Muscle layer of colon (tissue), 2 donors: ENCODE data around the gene BLTP2.
"Not testable (repeated sequence)": the region's sequence is repeated elsewhere in the genome, so short reads cannot be mapped to it uniquely, and the experiment has no call there.

Experiments
- H3K27ac ChIP-seq: one replicate; pipeline ENCODE4 v1.7.0; 2013; ENCODE audit warnings: low read depth, mild to moderate bottlenecking, low read length, moderate library complexity
- H3K27me3 ChIP-seq, 2 donors: one replicate each; pipeline ENCODE4 v1.7.0; 2013; ENCODE audit warnings: low read length in 2 of 2, mild to moderate bottlenecking in 2 of 2; ENCODE audit not compliant: insufficient read depth in 2 of 2, control insufficient read depth in 1 of 2
- H3K36me3 ChIP-seq: one replicate; pipeline ENCODE4 v1.7.0; 2013; ENCODE audit warnings: mild to moderate bottlenecking, low read length; ENCODE audit not compliant: insufficient read depth
- H3K4me1 ChIP-seq: one replicate; pipeline ENCODE4 v1.7.0; 2013; ENCODE audit warnings: mild to moderate bottlenecking, low read length; ENCODE audit not compliant: insufficient read depth
- H3K4me3 ChIP-seq, 2 donors: one replicate each; pipeline ENCODE4 v1.7.0; 2013; ENCODE audit warnings: low read length in 2 of 2, low read depth in 1 of 2, mild to moderate bottlenecking in 1 of 2, moderate library complexity in 1 of 2
- H3K9ac ChIP-seq: one replicate; pipeline ENCODE4 v1.7.0; 2013; ENCODE audit warnings: low read length
- H3K9me3 ChIP-seq: one replicate; pipeline ENCODE4 v1.7.0; 2013; ENCODE audit warnings: mild to moderate bottlenecking, low read length
- donor health status: abdominal sarcoma.
- donor health status: Adenocarcinoma of cecum.

BLTP2 gene

DNA sequence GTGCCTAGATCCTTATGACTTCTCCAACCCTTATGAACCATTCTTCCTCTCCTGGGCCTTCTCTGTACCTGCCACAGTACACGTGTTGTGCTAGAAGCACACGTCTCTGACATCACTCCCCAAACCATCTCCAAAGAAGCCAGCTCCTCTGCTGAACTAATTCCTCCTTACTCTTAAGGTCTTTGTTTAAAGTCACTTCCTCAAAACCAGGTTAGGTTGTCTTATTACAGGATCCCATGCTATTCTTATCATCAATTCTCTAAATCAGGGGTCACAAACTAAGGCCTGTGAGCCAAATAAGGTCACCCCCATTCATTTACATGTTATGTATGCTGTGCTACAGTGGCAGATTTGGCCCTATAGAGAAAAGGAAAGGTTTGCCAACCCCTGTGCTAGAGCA lies 21.0 kb upstream of the BLTP2 start:
- H3K9me3 ChIP-seq = no peaks in the 10 kb centered on the region
- no peak overlapping the region for H3K9ac ChIP-seq
- no peaks in the 10 kb centered on the region for H3K27me3 ChIP-seq
- H3K4me3 ChIP-seq = no peak overlapping the region
- no peak overlapping the region for H3K27ac ChIP-seq
- peaks cover 13% of the 10 kb centered on the region for H3K36me3 ChIP-seq
- H3K4me1 ChIP-seq = peaks cover 23% of the 10 kb centered on the region

GRCh38 chr17:28663723-28664122 lies 18.8 kb upstream of the BLTP2 start:
- H3K9me3 ChIP-seq = no peaks in the 10 kb centered on the region
- peaks cover 31% of the 10 kb centered on the region for H3K4me1 ChIP-seq
- peak overlapping the region; percentile 98 for H3K9ac ChIP-seq
- no peaks in the 10 kb centered on the region for H3K27me3 ChIP-seq
- H3K36me3 ChIP-seq = peaks cover 3% of the 10 kb centered on the region
- no peak overlapping the region for H3K27ac ChIP-seq
- H3K4me3 ChIP-seq = no peak overlapping the region

DNA sequence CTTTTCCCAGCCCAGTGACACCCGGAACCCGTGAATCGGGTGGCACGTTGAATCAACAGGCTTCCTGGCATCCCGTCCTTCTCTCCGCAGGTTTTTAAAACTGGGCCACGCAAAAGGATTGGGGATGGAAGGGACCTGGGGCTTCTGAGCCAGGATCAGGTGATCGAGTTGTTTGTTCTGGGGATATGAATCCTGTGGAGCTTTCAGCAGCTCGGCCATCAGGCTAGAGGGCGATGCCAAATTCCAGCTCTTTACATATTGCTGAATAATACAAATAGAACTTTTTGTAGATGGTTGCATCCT lies 17.5 kb upstream of the BLTP2 start:
- peaks cover 31% of the 10 kb centered on the region for H3K4me1 ChIP-seq
- peak overlapping the region; percentile 98 for H3K9ac ChIP-seq
- H3K9me3 ChIP-seq = no peaks in the 10 kb centered on the region
- H3K36me3 ChIP-seq = peaks cover 3% of the 10 kb centered on the region
- H3K4me3 ChIP-seq = peak overlapping the region; percentile 73 to 92
- peak overlapping the region; percentile 96 for H3K27ac ChIP-seq
- H3K27me3 ChIP-seq = no peaks in the 10 kb centered on the region

- H3K4me1 ChIP-seq = peaks cover 31% of the 10 kb centered on the region
- peak within 1 kb of the TSS; percentile 98 for H3K9ac ChIP-seq
- H3K4me3 ChIP-seq = peak within 1 kb of the TSS; percentile 73 to 92
- H3K27ac ChIP-seq = peak within 1 kb of the TSS; percentile 96
- no peaks in the 10 kb centered on the region for H3K27me3 ChIP-seq
- no peaks in the 10 kb centered on the region for H3K9me3 ChIP-seq
- peaks cover 3% of the 10 kb centered on the region for H3K36me3 ChIP-seq
Measured at GRCh38 chr17:28661635-28662526, 16.9 kb upstream of the BLTP2 start, which contains the start of the genes SDF2 and SUPT6H. SDF2 (minus strand) TSS chr17:28661906; CDS start chr17:28661876, 30 bp downstream. SUPT6H (plus strand) TSS chr17:28662205; CDS start chr17:28673402, 11,197 bp downstream.

GRCh38 chr17:28659497-28659881 lies 14.5 kb upstream of the BLTP2 start:
- not testable (repeated sequence) for H3K9ac ChIP-seq, H3K4me3 ChIP-seq, H3K9me3 ChIP-seq, H3K27me3 ChIP-seq, H3K27ac ChIP-seq
- H3K4me1 ChIP-seq = peaks cover 29% of the 10 kb centered on the region
- H3K36me3 ChIP-seq = peaks cover 14% of the 10 kb centered on the region

DNA sequence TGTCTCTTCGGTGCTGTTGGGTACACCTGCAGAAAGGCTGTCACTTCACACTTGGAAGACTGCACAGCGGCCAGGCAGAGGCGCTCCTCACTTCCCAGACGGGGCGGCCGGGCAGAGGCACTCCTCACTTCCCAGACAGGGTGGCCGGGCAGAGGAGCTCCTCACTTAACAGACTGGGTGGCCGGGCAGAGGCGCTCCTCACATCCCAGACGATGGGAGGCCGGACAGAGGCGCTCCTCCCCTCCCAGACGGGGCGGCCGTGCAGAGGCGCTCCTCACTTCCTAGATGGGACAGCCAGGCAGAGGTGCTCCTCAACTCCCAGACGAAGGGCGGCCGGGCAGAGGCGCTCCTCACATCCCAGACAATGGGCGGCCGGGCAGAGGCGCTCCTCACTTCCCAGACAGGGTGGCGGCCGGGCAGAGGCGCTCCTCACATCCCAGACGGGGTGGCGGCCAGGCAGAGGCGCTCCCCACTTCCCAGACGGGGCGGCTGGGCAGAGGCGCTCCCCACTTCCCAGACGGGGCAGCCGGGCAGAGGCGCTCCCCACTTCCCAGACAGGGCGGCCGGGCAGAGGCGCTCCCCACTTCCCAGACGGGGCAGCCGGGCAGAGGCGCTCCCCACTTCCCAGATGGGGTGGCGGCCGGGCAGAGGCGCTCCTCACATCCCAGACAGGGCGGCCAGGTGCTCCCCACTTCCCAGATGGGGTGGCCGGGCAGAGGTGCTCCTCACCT lies 14.0 kb upstream of the BLTP2 start:
- Histone ChIP-seq H3K4me1 (peaks cover 24% of the 10 kb centered on the region), H3K36me3 (peaks cover 14% of the 10 kb centered on the region)
- H3K9me3 ChIP-seq, H3K9ac ChIP-seq, H3K27ac ChIP-seq, H3K4me3 ChIP-seq, H3K27me3 ChIP-seq: not testable (repeated sequence)

DNA sequence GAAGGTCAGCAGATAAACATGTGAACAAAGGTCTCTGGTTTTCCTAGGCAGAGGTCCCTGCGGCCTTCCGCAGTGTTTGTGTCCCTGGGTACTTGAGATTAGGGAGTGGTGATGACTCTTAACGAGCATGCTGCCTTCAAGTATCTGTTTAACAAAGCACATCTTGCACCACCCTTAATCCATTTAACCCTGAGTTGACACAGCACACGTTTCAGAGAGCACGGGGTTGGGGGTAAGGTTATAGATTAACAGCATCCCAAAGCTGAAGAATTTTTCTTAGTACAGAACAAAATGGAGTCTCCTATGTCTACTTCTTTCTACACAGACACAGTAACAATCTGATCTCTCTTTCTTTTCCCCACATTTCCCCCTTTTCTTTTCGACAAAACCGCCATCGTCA lies 13.4 kb upstream of the BLTP2 start:
- not testable (repeated sequence) for H3K4me3 ChIP-seq, H3K27me3 ChIP-seq, H3K27ac ChIP-seq, H3K9me3 ChIP-seq, H3K9ac ChIP-seq
- H3K4me1 ChIP-seq = peaks cover 19% of the 10 kb centered on the region
- peaks cover 12% of the 10 kb centered on the region for H3K36me3 ChIP-seq

DNA sequence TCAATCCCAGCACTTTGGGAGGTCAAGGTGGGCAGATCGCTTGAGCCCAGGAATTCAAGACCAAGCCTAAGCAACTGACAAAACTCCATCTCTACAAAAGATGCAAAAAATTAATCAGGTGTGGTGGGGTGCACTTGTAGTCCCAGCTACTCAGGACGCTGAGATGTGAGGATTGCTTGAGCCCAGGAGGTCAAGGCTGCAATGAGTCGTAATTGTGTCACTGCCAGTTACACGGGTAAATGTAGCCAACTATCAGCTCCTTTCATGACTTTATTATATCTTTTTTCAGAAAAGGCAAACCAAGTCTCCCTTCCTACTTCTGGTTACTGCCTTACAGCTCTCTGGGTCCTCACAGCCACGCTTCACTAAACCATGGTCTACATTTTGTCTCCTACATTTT lies 12.8 kb upstream of the BLTP2 start:
- no peaks in the 10 kb centered on the region for H3K27me3 ChIP-seq
- no peak overlapping the region for H3K4me3 ChIP-seq
- peaks cover 10% of the 10 kb centered on the region for H3K36me3 ChIP-seq
- H3K4me1 ChIP-seq = peaks cover 14% of the 10 kb centered on the region
- H3K9ac ChIP-seq = no peak overlapping the region
- H3K9me3 ChIP-seq = no peaks in the 10 kb centered on the region
- H3K27ac ChIP-seq = no peak overlapping the region

- Histone ChIP-seq H3K4me1 (no peaks in the 10 kb centered on the region), H3K4me3 (no peak overlapping the region), H3K27me3 (no peaks in the 10 kb centered on the region), H3K9ac (no peak overlapping the region), H3K9me3 (no peaks in the 10 kb centered on the region), H3K36me3 (peaks cover 23% of the 10 kb centered on the region), H3K27ac (no peak overlapping the region)
Measured at GRCh38 chr17:28655160-28655559, 10.2 kb upstream of the BLTP2 start.

GRCh38 chr17:28648698-28649097 lies 3.7 kb upstream of the BLTP2 start:
- Histone ChIP-seq H3K27ac (no peak overlapping the region), H3K4me1 (peaks cover 23% of the 10 kb centered on the region), H3K9me3 (no peaks in the 10 kb centered on the region), H3K4me3 (no peak overlapping the region), H3K36me3 (peaks cover 22% of the 10 kb centered on the region), H3K9ac (no peak overlapping the region), H3K27me3 (no peaks in the 10 kb centered on the region)

GRCh38 chr17:28646039-28646754 lies 1.2 kb upstream of the BLTP2 start:
- Histone ChIP-seq H3K9ac (peak overlapping the region; percentile 5), H3K9me3 (no peaks in the 10 kb centered on the region), H3K4me1 (peaks cover 35% of the 10 kb centered on the region), H3K27me3 (no peaks in the 10 kb centered on the region), H3K4me3 (peak overlapping the region in 1 of 2 donors; percentile 80), H3K27ac (peak overlapping the region; percentile 96), H3K36me3 (peaks cover 27% of the 10 kb centered on the region)
